GM10266 (cell line): ENCODE data around the gene SLC16A12.
A peak's percentile ranks its signal among the peaks of the same experiment; 100 is the strongest.

Experiments used
- DNase-seq: peaks from one replicate; pipeline ENCODE4 v3.0.0; 2012; ENCODE audit errors: extremely low spot score
- CTCF ChIP-seq: IDR thresholded peaks from 2 replicates; pipeline ENCODE4 v1.5.1; 2012; ENCODE audit warnings: mild to moderate bottlenecking, low read depth; ENCODE audit not compliant: control insufficient read depth, insufficient read depth; ENCODE audit errors: missing control alignments

Gene SLC16A12

GRCh38 chr10:89470628-89471027, 64.8 kb downstream of the SLC16A12 start:
- no peak for TF ChIP-seq CTCF
- DNase-seq: no peak

GRCh38 chr10:89469517-89469916, 65.9 kb downstream of the SLC16A12 start:
- no peak for DNase-seq
- TF ChIP-seq CTCF: no peak

GRCh38 chr10:89468191-89468965, 67.0 kb downstream of the SLC16A12 start:
- TF ChIP-seq CTCF: no peak
- DNase-seq: no peak

- no peak for DNase-seq
- peak; percentile 33 for TF ChIP-seq CTCF
Observed at GRCh38 chr10:89466599-89467035, 68.8 kb downstream of the SLC16A12 start.

- no peak for DNase-seq
- TF ChIP-seq CTCF: no peak
Observed at GRCh38 chr10:89465196-89465595, 70.2 kb downstream of the SLC16A12 start.

GRCh38 chr10:89463846-89464537, 71.4 kb downstream of the SLC16A12 start:
- TF ChIP-seq CTCF: no peak

GRCh38 chr10:89458784-89459183, 76.6 kb downstream of the SLC16A12 start:
- TF ChIP-seq CTCF: no peak
- DNase-seq: no peak

More at GRCh38 chr10:89463846-89464537, 71.4 kb downstream of the SLC16A12 start:
- DNase-seq: no peak
